NCI-H128 (cell line): ENCODE data around the gene SHCBP1L.

Source experiments
- DNase-seq: peaks from one replicate; lab custom pipeline; 2025; ENCODE audit not compliant: unreplicated experiment; lab: John Stamatoyannopoulos, UW

SHCBP1L gene

GRCh38 chr1:182897696-182898095, 55.3 kb downstream of the SHCBP1L start:
- no peak for DNase-seq

GRCh38 chr1:182890927-182891610, 61.9 kb downstream of the SHCBP1L start:
- no peak for DNase-seq

- DNase-seq: no peak
Measured at GRCh38 chr1:182889997-182890396, 63.0 kb downstream of the SHCBP1L start.

DNA sequence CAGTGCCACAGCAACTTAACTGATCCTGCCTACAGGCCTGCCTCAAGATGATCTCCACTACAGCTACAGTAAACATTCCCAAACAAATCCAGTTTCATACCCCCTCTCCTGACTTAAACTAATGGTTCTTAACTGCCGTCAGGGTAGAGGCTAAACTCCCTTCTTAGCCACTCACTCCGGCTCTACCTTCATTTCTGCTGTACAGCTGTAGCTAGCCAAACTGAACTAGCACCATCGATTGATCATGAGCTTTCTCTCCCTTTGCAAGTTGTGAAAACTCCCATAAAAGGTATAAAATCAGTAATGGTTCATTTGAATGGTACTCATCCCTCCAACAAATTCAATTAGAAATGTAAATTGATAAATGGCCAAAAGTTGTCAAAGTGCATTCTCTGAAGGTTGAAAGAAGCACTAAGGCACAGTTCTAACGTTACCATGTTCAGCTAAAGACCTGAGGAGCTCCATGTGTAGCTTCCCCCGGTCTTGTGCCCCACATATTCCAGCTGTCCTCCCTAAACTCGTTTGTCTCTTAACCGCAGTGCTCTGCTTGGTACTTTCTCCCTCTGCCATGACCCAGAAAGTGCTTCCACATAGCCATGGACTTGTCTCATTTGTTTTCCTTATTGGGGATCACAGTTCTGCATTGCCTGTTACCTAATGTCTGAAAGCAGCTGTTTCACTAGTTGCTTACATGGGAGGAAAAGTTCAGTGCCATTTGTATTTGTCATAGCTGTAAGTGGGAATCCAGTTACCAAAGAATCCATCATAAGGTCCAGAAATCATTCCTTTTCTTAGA, 64.0 kb downstream of the SHCBP1L start:
- no peak for DNase-seq

DNA sequence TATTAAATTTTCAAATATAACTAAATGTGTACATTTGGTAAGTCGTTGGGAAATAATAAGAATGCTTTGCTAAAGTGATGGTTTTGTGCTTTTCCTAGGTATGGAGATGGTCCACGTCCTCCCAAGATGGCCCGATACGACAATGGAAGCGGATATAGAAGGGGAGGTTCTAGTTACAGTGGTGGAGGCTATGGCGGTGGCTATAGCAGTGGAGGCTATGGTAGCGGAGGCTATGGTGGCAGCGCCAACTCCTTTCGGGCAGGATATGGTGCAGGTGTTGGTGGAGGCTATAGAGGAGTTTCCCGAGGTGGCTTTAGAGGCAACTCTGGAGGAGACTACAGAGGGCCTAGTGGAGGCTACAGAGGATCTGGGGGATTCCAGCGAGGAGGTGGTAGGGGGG, 66.0 kb downstream of the SHCBP1L start:
- no peak for DNase-seq

GRCh38 chr1:182885591-182885990, 67.4 kb downstream of the SHCBP1L start:
- no peak for DNase-seq

DNA sequence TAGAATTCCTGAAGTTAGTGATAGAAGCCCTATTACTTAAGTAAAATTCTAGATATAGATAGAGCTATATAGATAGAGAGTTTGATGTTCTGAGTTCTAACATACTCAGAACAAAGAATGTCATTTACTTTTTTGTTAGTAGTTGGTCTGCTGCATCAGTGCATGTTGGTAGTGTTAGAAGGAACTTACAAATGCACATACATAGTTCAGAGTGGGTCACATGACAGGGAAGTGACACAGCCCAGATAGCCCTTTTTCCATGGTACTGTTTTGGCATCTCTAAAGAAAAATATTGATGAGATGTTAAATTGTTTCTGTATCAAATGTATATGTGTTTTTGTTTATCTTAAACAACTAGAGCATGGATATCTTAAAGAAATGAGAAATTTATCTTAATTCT, 68.1 kb downstream of the SHCBP1L start:
- DNase-seq: no peak

GRCh38 chr1:182877842-182878241, 75.1 kb downstream of the SHCBP1L start:
- no peak for DNase-seq

DNA sequence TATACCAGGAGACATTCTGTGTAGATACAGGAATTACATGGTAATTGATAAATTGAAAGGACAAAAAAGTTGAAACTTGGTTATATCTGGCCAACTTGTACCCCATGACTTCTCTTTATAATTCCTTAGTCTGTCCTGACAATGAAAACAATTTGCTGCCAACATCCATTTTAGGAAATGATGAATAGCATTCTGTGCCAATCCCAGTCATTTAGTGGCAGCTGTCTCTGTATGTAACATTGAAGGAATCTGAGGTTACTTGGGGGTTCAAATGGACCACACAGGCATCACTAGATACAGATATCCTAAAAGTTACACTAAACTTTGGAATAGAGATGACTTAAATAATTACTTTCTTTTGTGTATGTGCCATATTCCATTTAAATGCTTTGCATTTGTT, 75.6 kb downstream of the SHCBP1L start:
- DNase-seq: no peak

GRCh38 chr1:182875889-182876288, 77.1 kb downstream of the SHCBP1L start:
- DNase-seq: no peak

DNA sequence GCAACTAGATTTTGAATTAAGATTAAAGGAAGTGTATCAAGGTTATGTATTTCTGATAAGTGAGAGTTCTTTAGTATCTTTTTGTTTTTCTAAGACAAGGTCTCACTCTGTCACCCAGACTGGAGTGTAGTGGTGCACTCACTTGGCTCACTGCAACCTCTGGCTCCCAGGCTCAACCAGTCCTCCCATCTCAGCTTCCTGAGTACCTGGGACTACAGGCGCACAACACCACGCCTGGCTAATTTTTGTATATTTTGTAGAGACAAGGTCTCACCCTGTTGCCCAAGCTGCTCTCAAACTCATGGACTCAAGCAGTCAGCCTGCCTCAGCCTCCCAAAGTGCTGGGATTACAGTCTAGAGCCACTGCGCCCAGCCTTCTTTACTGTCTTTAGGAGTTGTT, 80.1 kb downstream of the SHCBP1L start:
- no peak for DNase-seq

- DNase-seq: no peak
Measured at GRCh38 chr1:182869241-182869666, 83.7 kb downstream of the SHCBP1L start.

DNA sequence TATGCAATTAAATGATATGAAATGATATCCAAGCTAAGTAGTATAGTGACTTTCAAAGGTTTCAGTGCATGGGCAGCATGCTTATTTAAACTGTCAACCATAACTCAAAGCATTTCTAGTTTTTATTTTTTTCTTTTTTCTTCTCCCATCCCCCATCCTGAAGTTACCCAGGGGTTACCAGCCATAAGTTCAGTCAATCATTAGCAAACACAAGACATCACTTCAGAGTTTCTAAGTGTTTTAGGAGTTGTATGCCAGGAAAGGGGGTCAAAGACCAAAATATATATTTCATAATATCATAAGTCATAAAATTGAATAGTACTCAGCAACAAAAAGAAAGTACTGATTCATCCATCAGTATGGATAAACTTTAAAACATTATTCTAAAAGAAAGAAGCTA, 85.1 kb downstream of the SHCBP1L start:
- DNase-seq: no peak

DNA sequence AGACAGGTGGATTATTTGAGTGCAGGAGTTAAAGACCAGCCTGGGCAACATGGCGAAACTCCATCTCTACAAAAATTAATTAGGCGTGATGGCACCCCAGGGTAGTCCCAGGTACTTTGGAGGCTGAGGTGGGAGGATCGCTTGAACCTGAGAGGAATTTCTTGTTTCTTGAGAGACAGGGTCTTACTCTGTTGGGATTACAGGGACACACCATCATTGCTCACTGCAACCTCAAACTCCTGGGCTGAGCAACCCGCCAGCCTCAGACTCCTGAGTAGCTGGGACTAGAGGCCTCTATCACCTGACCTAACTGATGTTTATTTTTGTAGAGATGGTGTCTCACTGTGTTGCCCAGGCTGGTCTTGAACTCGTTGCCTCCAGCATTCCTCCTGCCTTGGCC, 89.0 kb downstream of the SHCBP1L start:
- no peak for DNase-seq

GRCh38 chr1:182862827-182863226, 90.1 kb downstream of the SHCBP1L start:
- DNase-seq: no peak

DNA sequence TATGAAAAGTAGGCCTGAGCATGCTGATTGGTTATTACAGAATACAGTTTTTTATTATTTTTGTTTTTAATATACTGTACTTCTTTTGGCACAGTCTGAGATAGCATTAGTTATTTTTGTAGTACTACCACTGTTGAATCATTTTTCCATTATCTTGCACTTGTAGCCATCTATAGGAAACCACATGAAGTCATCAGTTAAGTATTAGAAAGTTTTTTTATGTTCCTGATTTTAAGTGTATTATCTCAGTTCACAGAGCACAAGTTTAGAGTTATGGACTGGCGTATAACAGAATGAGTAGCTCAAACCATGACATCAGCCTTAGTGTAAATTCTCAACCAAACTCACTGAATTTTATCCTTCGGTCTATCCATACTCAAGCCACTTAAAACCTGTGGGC, 91.0 kb downstream of the SHCBP1L start:
- no peak for DNase-seq

DNA sequence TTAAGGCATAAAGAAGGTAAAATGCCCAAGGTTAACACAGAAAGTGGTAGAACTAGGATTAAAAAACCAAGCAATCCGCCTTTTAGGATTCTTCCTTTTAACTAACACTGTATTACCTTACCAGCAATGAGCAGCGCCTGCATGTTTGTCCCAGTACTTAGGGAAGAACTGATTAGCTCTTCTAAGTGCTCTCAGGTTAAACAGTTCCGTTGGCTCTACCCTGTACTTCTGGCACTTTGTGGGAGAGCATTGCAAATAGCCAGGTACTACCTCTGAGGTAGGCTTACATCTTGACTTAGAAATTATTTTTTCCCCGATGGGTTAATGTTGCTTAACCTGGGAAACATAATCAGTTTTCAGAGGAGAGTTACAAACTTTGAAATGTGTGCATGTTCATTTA, 92.3 kb downstream of the SHCBP1L start:
- DNase-seq: no peak

DNA sequence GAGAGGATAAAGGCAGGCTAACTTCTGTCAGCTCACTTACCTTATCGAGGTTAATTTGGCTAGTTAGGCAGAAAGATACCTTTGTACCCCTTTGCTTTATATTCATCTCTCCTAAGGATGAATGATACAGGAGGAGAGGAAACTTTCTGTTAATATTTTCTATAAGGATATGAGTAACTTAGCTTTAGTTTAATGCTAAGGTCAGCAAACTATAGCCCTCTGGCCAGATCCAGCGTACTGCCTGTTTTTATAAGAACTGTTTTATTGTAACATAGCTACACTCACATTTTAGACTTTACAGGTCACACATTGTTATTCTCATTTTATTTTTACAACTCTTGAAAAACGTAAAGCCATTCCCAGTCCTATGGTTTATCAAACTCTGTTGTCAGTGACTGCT, 95.8 kb downstream of the SHCBP1L start:
- DNase-seq: no peak

DNA sequence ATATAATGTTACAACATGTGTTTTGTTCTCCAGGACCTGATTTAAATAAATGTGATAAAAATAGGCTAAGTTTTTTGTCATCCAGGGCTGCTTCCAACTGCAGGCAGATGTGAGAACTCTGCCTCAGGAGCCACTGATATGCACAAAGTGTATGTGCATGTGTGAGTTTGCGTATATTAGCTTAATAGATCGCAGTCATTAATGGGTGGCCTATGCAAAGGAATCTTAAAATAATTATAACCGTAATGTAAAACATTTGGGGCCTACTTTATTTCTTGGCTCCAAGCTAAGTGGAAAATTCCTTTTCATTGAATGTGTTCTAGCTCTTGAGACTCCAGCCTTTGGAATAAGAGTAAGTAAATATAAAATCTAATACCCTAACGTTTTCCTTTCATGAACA, 97.1 kb downstream of the SHCBP1L start:
- DNase-seq: no peak

GRCh38 chr1:182851825-182852224, 101.1 kb downstream of the SHCBP1L start:
- no peak for DNase-seq

GRCh38 chr1:182850319-182850718, 102.6 kb downstream of the SHCBP1L start:
- DNase-seq: no peak
